HL-60 (cell line): ENCODE results near the gene TRDN.

ENCODE experiments used
- DNase-seq, 2 experiments: peaks; one replicate each; pipeline ENCODE4 v3.0.0-alpha.2; 2010 to 2020; ENCODE audit warnings: low read depth in 1 of 2, low spot score in 1 of 2
- H3K27ac ChIP-seq: fragments of 250-450 bp; sonication (Bioruptor Pico); replicated peaks from 2 replicates; pipeline ENCODE4 v1.5.1; 2020; ENCODE audit warnings: mild to moderate bottlenecking, moderate library complexity
- H3K27me3 ChIP-seq: fragments of 250-450 bp; sonication (Bioruptor Pico); 2 replicates; pipeline ENCODE4 v1.5.1; 2021; ENCODE audit warnings: mild to moderate bottlenecking, moderate library complexity; ENCODE audit not compliant: insufficient read depth, poor library complexity, severe bottlenecking
- H3K4me3 ChIP-seq: replicated peaks from 2 replicates; pipeline ENCODE4 v1.5.1; 2011; ENCODE audit warnings: mild to moderate bottlenecking, control low read depth, low read length; ENCODE audit not compliant: insufficient read depth
- CTCF ChIP-seq: IDR thresholded peaks from one replicate; pipeline ENCODE4 v1.5.1; 2011; ENCODE audit warnings: low read length, control low read depth, inconsistent platforms; ENCODE audit not compliant: insufficient read depth
- GABPA ChIP-seq: IDR thresholded peaks from 2 replicates; pipeline ENCODE4 v1.6.1; 2012; ENCODE audit warnings: low read depth
- POLR2AphosphoS5 ChIP-seq: IDR thresholded peaks from 2 replicates; pipeline ENCODE4 v1.6.1; 2012; ENCODE audit warnings: low read depth
- REST ChIP-seq: IDR thresholded peaks from 2 replicates; pipeline ENCODE4 v1.6.1; 2012; ENCODE audit warnings: low read depth; ENCODE audit not compliant: insufficient replicate concordance
- SPI1 ChIP-seq: IDR thresholded peaks from 2 replicates; pipeline ENCODE4 v1.6.1; 2012; ENCODE audit warnings: low read depth, mild to moderate bottlenecking, borderline replicate concordance

TRDN gene

GRCh38 chr6:123467392-123467791 is 169.4 kb downstream of the TRDN start:
- no peak for DNase-seq
- no peak overlapping the region for H3K27ac ChIP-seq
- TF ChIP-seq SPI1 (no peak), CTCF (no peak), POLR2AphosphoS5 (no peak), REST (no peak), GABPA (no peak)

GRCh38 chr6:123462152-123462551 is 174.6 kb downstream of the TRDN start:
- no peak for DNase-seq
- no peak for TF ChIP-seq GABPA
- TF ChIP-seq POLR2AphosphoS5 = no peak
- TF ChIP-seq REST = no peak
- no peak for TF ChIP-seq CTCF
- no peak for TF ChIP-seq SPI1

More at GRCh38 chr6:123467392-123467791, 169.4 kb downstream of the TRDN start:
- no peak overlapping the region for H3K4me3 ChIP-seq
- no peaks in the 10 kb centered on the region for H3K27me3 ChIP-seq

GRCh38 chr6:123458218-123458617 is 178.5 kb downstream of the TRDN start:
- TF ChIP-seq CTCF = no peak
- TF ChIP-seq REST = no peak
- no peak for TF ChIP-seq SPI1
- no peak for TF ChIP-seq POLR2AphosphoS5
- no peak for TF ChIP-seq GABPA
- no peak overlapping the region for H3K27ac ChIP-seq
- H3K4me3 ChIP-seq = no peak overlapping the region
- H3K27me3 ChIP-seq = no peaks in the 10 kb centered on the region
- DNase-seq = no peak

More at GRCh38 chr6:123462152-123462551, 174.6 kb downstream of the TRDN start:
- Histone ChIP-seq H3K27ac (no peak overlapping the region), H3K27me3 (no peaks in the 10 kb centered on the region), H3K4me3 (no peak overlapping the region)
